GM13976 (cell line): ENCODE measurements around the gene SKAP1.

Experiments
- DNase-seq: peaks from one replicate; pipeline ENCODE4 v3.0.0; 2012; ENCODE audit warnings: low spot score
- in situ Hi-C: fragments of 300-500 bp; cut with MboI; formaldehyde crosslinking; loops from one replicate; pipeline ENCODE4 v1.12.0; 2022; ENCODE audit warnings: low sequenced_read_pairs, mixed read lengths, inconsistent platforms; ENCODE audit not compliant: unreplicated experiment
- TF ChIP-seq, protein P1 (sequence below): IDR thresholded peaks from 2 replicates; pipeline ENCODE4 v1.5.1; 2012; ENCODE audit warnings: borderline replicate concordance, mild to moderate bottlenecking; ENCODE audit not compliant: insufficient read depth; ENCODE audit errors: extremely low read depth, missing control alignments, control extremely low read depth

Gene SKAP1

GRCh38 chr17:48104440-48104839, 325.6 kb downstream of the SKAP1 start:
- TF ChIP-seq, protein P1, sequence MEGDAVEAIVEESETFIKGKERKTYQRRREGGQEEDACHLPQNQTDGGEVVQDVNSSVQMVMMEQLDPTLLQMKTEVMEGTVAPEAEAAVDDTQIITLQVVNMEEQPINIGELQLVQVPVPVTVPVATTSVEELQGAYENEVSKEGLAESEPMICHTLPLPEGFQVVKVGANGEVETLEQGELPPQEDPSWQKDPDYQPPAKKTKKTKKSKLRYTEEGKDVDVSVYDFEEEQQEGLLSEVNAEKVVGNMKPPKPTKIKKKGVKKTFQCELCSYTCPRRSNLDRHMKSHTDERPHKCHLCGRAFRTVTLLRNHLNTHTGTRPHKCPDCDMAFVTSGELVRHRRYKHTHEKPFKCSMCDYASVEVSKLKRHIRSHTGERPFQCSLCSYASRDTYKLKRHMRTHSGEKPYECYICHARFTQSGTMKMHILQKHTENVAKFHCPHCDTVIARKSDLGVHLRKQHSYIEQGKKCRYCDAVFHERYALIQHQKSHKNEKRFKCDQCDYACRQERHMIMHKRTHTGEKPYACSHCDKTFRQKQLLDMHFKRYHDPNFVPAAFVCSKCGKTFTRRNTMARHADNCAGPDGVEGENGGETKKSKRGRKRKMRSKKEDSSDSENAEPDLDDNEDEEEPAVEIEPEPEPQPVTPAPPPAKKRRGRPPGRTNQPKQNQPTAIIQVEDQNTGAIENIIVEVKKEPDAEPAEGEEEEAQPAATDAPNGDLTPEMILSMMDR, result no peak
- in situ Hi-C loops, result no loop called here

DNA sequence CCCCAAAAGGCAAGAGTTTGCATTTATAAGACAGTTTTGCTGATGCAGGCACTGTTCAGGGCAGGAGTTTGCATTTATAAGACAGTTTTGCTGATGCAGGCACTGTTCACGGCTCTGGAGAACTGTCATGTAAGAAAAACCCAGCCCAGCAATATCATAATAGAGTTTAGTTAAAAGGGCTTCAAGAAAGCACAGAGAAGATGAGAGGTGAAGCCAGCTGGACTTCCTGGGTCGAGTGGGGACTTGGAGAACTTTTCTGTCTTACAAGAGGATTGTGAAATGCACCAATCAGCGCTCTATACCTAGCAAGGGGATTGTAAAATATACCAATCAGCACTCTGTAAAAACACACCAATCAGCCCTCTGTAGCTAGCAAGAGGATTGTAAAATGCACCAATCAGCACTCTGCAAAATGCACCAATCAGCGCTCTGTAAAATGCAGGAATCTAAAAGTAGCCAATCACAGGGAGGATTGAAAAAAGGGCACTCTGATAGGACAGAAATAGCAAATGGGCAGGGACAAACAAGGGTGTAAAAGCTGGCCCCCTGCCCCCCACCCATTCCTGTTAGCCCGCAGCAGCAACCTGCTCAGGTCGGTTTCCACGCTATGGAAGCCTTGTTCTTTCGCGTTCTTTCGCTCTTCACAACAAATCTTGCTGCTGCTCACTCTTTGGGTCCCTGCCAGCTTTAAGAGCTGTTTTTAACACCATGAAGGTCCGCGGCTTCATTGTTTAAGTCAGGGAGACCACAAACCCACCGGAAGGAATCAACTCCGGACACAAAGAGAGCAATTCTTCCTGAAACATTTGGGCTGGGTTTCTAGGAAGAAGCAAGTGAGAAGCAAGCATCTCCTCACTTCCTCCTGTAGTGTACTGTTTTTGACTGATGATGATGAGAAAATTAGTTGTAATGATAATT, 327.0 kb downstream of the SKAP1 start:
- TF ChIP-seq, protein P1, result no peak
- DNase-seq, result no peak
- in situ Hi-C loops, result no loop called here

More at GRCh38 chr17:48104440-48104839, 325.6 kb downstream of the SKAP1 start:
- DNase-seq, result no peak

GRCh38 chr17:48102043-48102750, 327.8 kb downstream of the SKAP1 start:
- DNase-seq, result no peak
- in situ Hi-C loops, result no loop called here
- TF ChIP-seq, protein P1, result no peak

- TF ChIP-seq, protein P1, result no peak
- in situ Hi-C loops, result no loop called here
- peak; percentile 94 for DNase-seq
Measured at GRCh38 chr17:48101012-48101720, 328.8 kb downstream of the SKAP1 start, which contains the start of gene CBX1. Gene CBX1 (minus strand): TSS chr17:48101478. CDS start chr17:48077004, 24,474 bp downstream.

- in situ Hi-C loops, result no loop called here
- no peak for DNase-seq
- TF ChIP-seq, protein P1, result no peak
Measured at GRCh38 chr17:48100591-48101011, 329.4 kb downstream of the SKAP1 start.

DNA sequence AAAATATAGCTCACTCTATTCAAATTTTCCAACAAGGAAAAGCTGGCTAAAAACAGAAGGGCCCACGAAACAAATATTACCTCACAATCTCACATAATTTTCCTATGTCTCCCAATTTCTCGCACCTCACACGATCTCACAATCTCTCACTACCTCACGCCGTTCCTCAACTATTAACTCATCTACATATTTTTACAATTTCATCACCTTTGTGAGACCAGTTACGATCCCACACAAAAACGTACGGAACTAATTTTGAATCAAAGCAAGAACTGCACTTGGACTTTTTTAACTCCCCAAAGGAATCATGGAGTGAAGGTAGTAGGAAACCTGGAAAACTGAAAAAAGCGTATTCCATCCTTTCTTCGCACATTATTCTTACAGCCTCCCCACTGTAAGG, 329.9 kb downstream of the SKAP1 start:
- TF ChIP-seq, protein P1, result no peak
- in situ Hi-C loops, result no loop called here
- no peak for DNase-seq
